Skeletal muscle satellite cell (primary cell): ENCODE measurements around the gene MAGI1. TPM values are rescaled to one million over a fixed set of nuclear protein-coding genes. Genes with fewer than 3 reads are reported as not detected.

Experiments
- H3K27me3 ChIP-seq: 2 replicates; pipeline ENCODE4 v1.7.0; 2013; ENCODE audit warnings: low read length; ENCODE audit not compliant: control insufficient read depth, insufficient read depth
- H3K36me3 ChIP-seq: 2 replicates; pipeline ENCODE4 v1.7.0; 2013; ENCODE audit warnings: mild to moderate bottlenecking, control low read depth, low read length; ENCODE audit not compliant: insufficient read depth
- H3K4me1 ChIP-seq: 2 replicates; pipeline ENCODE4 v1.7.0; 2013; ENCODE audit warnings: low read length; ENCODE audit not compliant: control insufficient read depth, insufficient read depth
- H3K4me2 ChIP-seq: 2 replicates; pipeline ENCODE4 v1.7.0; 2013; ENCODE audit warnings: mild to moderate bottlenecking, low read length
- H3K4me3 ChIP-seq: 2 replicates; pipeline ENCODE4 v1.7.0; 2013; ENCODE audit warnings: low read length
- H3K9ac ChIP-seq: 2 replicates; pipeline ENCODE4 v1.7.0; 2013; ENCODE audit warnings: mild to moderate bottlenecking, low read depth, low read length, moderate library complexity
- H3K9me3 ChIP-seq: replicated peaks from 2 replicates; pipeline ENCODE4 v1.7.0; 2013; ENCODE audit warnings: mild to moderate bottlenecking, control low read depth, low read length
- total RNA-seq: library from RNA; depleted of rRNA; stranded (reverse); fragments of >200 nt; gene quantifications from 2 replicates; pipeline ENCODE4 v1.2.3, GENCODE V29; 2012; rRNA removed

The MAGI1 gene
- total RNA-seq = 7.2 and 9.1 TPM in 2 replicates

DNA sequence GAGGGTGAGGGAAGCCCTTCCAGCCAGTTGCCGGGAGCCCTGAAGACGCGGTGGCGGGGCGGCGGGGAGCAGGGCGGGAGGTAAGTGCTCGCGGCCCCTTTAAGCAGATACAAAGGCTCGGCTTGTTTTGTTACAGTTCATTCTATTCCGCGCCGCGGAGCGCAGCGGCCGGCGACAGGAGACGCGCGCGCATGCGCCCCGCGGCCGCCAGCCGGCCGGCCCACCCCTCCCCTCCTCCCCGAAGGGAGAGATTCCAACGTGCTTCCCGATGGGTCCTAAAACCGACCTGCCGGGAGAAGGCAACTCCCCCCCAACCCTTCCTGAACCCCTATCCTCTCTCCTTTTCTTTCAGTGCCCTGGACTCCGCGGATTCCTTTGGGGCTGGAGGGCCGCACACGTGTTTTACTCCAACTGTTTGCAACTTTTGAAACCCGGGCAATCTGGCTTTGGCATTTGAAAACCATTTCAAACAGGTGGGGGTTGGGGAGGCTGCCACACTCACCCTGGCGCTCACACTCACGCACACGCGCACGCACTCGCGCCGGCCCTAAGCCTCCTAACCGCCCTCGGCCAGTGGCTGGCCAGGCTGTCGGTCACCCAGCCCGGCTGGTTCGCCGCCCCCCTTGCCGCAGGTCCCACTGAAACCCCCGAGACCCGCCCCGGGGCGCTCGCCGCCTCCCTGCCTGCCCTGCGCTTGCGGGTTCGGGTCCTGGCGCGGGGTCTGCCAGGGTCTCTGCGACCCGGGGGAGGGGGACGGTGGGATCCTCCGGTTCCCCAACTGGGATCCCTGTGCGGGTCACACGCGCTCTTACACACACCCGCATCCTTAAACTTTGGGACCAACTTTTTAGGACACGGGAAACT lies at the start of gene MAGI1:
MAGI1 (minus strand) TSS at position 193 of the 864 bp plus-strand sequence. CDS start 610 bp downstream, outside the sequence.
- Histone ChIP-seq H3K4me3 (peak within 1 kb of the TSS; percentile 96), H3K36me3 (no peaks in the 10 kb centered on the region), H3K4me2 (peak within 1 kb of the TSS; percentile 97), H3K4me1 (peaks cover 54% of the 10 kb centered on the region), H3K9ac (peak within 1 kb of the TSS; percentile 96), H3K9me3 (no peaks in the 10 kb centered on the region), H3K27me3 (no peaks in the 10 kb centered on the region)

DNA sequence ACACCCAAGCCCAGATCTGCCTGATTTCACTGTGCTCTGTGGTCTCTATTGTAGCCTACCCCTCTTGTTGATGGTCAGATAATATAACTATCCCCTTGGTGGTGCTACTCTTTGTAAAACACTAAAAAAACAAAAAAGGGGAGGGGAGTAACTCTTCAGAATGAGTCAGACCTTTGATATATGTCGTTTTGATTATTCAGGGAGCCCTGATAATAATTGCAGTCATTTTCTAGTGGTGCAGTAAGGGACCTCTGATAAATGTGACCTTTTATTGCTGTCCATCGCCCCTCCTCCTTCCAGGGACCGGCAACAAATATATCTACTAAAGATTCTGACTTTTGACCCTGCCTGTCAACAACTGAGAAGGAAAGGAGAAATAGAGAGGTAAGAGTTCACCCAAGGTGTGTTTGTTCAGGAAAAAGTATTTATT lies 45.1 kb upstream of the MAGI1 start:
- Histone ChIP-seq H3K27me3 (no peaks in the 10 kb centered on the region), H3K4me2 (no peak overlapping the region), H3K36me3 (no peaks in the 10 kb centered on the region)

DNA sequence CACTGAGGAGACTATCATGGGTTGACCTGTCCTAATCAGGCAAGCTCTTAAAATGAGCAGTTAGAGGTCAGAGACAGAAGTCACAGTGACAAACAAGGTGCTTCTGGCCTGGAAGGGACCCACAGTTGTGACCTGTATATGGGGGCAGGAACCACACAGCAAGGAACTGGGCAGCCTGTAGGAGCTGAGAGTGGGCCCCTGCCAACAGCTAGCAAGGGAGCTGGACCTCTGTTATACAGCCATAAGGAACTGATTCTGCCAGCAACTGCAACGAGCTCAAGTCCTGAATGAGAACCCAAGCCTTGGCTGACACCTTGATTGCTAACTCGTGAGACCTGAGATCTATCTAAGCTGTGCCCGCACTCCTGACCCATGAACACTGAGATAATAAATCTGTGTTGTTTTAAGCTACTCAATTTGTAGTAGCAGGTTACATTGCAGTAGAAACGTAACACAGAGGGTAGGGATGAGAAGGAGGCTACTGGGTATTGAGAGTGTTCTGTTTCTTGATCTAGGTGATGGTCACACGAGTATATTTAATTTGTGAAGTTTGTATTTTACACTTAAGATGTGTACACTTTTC lies 44.5 kb upstream of the MAGI1 start:
- no peak overlapping the region for H3K4me2 ChIP-seq
- H3K9me3 ChIP-seq = no peaks in the 10 kb centered on the region
- H3K27me3 ChIP-seq = no peaks in the 10 kb centered on the region
- no peaks in the 10 kb centered on the region for H3K36me3 ChIP-seq
- H3K4me1 ChIP-seq = peaks cover 17% of the 10 kb centered on the region
- no peak overlapping the region for H3K4me3 ChIP-seq
- no peak overlapping the region for H3K9ac ChIP-seq

More for the DNA sequence above, 45.1 kb upstream of the MAGI1 start:
- Histone ChIP-seq H3K9ac (no peak overlapping the region), H3K9me3 (no peaks in the 10 kb centered on the region), H3K4me3 (no peak overlapping the region), H3K4me1 (peaks cover 17% of the 10 kb centered on the region)

DNA sequence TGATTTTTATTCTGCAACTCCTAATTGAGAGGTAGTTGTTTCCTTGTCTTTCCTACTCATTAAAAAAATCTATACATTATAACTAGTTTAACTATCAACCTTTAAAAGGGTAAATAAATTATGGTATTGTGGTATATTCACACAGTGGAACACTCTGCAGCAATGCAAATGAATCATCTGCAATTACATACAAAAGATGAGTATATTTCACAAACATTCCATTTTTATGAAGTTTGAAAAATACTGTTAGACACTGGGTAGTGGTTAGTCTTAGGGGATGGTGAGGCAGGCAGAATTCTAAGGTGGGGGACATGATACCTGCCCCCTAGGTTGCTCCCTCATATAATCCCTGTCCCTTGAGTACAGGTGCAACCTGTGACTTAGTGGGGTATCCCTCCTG lies 44.0 kb upstream of the MAGI1 start:
- no peaks in the 10 kb centered on the region for H3K27me3 ChIP-seq
- no peak overlapping the region for H3K4me3 ChIP-seq
- H3K4me1 ChIP-seq = peaks cover 17% of the 10 kb centered on the region
- no peak overlapping the region for H3K4me2 ChIP-seq
- H3K9ac ChIP-seq = no peak overlapping the region
- H3K9me3 ChIP-seq = no peaks in the 10 kb centered on the region
- no peaks in the 10 kb centered on the region for H3K36me3 ChIP-seq

DNA sequence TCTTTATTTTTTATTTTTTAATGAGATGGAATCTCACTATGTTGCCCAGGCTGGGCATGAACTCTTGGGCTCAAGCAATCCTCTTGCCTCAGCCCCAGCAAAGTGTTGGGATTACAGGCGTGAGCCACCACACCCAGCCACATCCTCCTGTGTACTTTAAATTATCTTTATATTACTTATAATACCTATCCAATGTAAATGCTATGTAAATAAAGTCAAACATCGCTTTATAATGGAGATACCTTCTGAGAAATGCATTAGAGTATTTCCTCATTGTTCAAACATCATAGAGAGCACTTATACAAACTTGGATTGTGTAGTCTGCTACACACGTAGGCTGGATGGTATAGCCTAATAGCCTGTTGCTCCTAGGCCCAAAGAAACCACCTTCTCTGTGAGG lies 41.4 kb upstream of the MAGI1 start:
- Histone ChIP-seq H3K4me3 (no peak overlapping the region), H3K36me3 (no peaks in the 10 kb centered on the region)

DNA sequence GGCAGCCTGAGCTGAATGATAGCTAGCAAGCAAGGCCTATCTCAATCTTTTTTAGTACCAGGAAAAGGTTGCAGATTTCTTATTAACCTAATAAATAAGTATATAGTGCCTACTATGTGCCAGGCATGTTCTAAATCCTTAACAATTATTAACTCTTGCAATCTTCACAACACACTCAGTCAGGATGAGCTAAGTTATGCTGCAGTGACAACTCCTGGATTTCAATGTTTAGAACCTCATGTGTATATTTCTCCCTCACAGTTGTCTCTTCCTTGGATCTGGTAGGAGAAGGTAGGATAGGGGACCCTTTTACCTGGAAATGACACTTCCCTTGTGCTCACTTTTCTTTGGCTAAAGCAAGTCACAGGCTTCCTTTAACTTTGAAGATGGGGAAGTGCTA lies 39.3 kb upstream of the MAGI1 start:
- no peak overlapping the region for H3K4me2 ChIP-seq
- H3K9me3 ChIP-seq = no peaks in the 10 kb centered on the region
- no peaks in the 10 kb centered on the region for H3K27me3 ChIP-seq
- H3K36me3 ChIP-seq = no peaks in the 10 kb centered on the region
- H3K9ac ChIP-seq = no peak overlapping the region
- no peak overlapping the region for H3K4me3 ChIP-seq
- H3K4me1 ChIP-seq = peaks cover 27% of the 10 kb centered on the region

More for the DNA sequence above, 41.4 kb upstream of the MAGI1 start:
- no peaks in the 10 kb centered on the region for H3K27me3 ChIP-seq
- H3K4me2 ChIP-seq = no peak overlapping the region
- no peak overlapping the region for H3K9ac ChIP-seq
- peaks cover 31% of the 10 kb centered on the region for H3K4me1 ChIP-seq
- H3K9me3 ChIP-seq = no peaks in the 10 kb centered on the region

DNA sequence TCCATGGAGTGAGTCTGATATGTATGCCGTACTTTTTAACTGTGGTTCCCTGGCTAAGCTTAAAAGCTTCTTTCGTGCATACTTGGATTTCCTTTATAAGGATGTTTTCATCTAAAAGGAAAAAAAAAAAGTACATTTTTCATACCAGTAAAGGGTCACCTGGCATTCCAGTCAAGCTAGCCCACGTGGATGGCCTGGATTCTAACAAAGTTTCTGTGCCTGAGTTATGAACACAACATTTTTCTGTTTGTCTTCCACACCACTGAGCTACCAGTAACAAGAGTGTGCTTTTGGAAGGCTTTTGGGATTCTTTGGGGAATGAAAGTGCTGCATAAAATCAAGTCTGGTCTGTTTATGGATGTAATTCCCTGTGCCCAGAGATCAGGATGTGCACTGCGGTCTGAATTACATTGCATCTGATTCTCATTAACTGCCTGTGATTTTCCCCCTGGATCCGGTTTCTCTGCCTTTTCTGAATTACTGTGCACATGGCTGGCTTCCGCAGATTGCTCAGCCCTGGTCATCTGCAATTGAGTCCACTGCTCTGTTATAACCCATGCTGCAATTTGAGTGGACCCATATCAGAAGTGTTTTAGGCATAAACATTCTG lies 38.2 kb upstream of the MAGI1 start:
- Histone ChIP-seq H3K36me3 (no peaks in the 10 kb centered on the region), H3K9me3 (no peaks in the 10 kb centered on the region), H3K4me2 (no peak overlapping the region), H3K4me1 (peaks cover 21% of the 10 kb centered on the region), H3K4me3 (no peak overlapping the region), H3K27me3 (no peaks in the 10 kb centered on the region), H3K9ac (no peak overlapping the region)

DNA sequence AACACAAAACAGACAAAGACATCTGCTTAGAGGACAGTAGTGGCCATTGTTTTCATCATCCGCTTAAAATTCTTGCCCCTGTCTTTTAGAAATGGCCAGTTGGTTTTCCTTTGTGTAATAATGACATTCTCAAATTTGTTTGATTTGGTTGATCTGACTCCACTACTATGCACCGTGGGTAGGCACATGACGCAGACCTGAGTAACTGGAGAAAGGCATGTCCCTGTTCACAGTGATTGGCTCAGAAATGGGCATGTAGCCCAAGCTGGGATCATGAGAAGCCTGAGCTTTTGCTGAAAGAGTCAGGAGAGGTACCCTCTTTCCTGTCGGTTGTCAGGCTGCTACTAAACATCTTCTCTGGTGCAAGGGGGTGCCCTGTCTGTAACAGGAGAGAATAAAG lies 36.6 kb upstream of the MAGI1 start:
- H3K27me3 ChIP-seq = no peaks in the 10 kb centered on the region
- no peak overlapping the region for H3K9ac ChIP-seq
- H3K4me1 ChIP-seq = peaks cover 21% of the 10 kb centered on the region
- H3K4me2 ChIP-seq = peak overlapping the region; percentile 40
- H3K36me3 ChIP-seq = no peaks in the 10 kb centered on the region
- H3K9me3 ChIP-seq = no peaks in the 10 kb centered on the region
- no peak overlapping the region for H3K4me3 ChIP-seq

DNA sequence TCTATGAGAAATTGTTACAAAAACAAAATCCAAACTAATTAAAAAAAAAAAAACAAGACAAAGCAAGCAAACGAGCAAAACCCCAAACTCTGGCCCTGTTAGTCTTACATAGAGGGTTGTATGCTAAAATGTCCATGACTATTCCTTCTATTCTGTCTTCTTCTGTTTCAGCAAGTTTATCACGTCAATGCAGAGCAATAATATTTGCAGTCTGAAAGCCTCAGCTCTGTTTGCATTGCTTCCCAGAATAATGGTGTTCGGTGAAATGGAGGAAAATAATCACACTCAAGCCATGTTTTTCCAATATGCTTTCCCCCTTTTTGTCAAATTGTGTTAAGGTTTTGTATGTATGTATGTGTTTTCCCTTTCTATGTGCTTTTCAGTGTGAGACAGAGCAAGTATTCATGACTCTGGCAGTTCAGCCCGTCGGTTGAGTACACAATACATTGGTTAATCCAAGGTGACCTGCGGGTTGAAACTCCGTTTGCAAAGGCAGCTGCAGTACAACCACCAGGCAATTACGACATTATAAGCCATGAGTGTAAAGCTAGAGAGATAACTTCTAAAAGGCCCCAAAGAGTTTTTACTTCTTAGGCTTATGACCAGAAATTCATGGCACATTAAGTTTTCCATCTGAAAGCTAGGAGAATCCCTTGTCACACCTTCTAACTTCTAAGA lies 34.9 kb upstream of the MAGI1 start:
- no peak overlapping the region for H3K4me2 ChIP-seq
- no peaks in the 10 kb centered on the region for H3K36me3 ChIP-seq
- H3K4me3 ChIP-seq = no peak overlapping the region
- H3K9ac ChIP-seq = no peak overlapping the region
- peaks cover 21% of the 10 kb centered on the region for H3K4me1 ChIP-seq
- H3K9me3 ChIP-seq = no peaks in the 10 kb centered on the region
- H3K27me3 ChIP-seq = no peaks in the 10 kb centered on the region

DNA sequence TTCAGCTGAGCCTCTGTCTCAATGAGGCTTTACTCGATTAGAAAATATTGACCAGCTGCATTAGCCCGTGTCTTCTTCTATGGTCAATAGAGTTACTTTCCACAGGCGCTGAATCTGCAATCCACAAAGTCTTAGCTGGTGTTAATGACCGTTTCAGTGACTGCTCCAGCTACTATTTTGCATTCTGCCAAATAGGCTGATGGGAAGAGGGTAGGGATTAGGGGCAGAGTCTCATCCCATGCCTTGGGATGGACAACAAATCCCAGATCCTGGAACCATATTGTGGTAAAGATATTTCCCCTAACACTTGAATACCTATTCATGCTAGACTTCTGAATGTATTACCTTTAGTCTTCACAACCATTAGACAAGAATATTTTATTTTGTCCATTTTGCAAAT lies 29.5 kb upstream of the MAGI1 start:
- no peaks in the 10 kb centered on the region for H3K27me3 ChIP-seq

DNA sequence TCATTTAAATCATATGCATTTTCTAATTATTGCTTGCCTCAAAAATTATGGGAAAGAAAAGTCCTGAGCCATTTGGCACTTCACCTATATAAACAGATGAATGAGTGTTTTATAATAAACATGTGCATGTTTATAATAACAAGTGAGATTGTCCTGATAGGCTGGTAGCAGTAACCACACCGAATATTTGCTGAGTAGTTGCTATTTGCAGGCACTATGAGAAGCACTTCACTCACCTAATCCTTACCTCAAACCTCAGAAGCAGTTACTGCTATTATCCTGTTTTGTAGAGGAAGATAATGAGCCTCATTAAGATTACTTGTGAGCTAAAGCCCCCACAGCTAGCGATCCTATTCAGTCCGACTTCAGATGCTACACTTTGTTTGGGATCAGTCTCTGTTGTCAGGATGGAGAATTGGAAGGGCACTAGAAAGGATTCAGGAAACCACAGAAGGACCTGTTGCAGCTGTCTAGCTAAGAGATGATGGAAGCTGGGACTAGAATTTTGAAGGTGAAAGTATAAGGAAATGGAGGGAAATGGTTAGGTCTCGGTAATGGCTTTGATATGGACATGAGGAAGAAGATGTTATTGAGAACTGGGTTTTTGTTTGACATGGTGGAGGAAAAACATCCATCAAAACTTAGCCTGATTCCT lies 28.4 kb upstream of the MAGI1 start:
- Histone ChIP-seq H3K4me2 (no peak overlapping the region), H3K9ac (no peak overlapping the region), H3K9me3 (no peaks in the 10 kb centered on the region), H3K27me3 (no peaks in the 10 kb centered on the region), H3K36me3 (no peaks in the 10 kb centered on the region), H3K4me1 (no peaks in the 10 kb centered on the region), H3K4me3 (no peak overlapping the region)

More for the DNA sequence above, 29.5 kb upstream of the MAGI1 start:
- Histone ChIP-seq H3K9ac (no peak overlapping the region), H3K4me1 (no peaks in the 10 kb centered on the region), H3K36me3 (no peaks in the 10 kb centered on the region), H3K4me2 (no peak overlapping the region), H3K9me3 (no peaks in the 10 kb centered on the region), H3K4me3 (no peak overlapping the region)
